Measurements from ENCODE around the gene CACNB4. TPM values are rescaled to one million over a fixed set of nuclear protein-coding genes. Genes with fewer than 3 reads are reported as not detected.

The CACNB4 gene
- total RNA-seq, 1 donor from 2014 or later: 3.4 TPM

DNA sequence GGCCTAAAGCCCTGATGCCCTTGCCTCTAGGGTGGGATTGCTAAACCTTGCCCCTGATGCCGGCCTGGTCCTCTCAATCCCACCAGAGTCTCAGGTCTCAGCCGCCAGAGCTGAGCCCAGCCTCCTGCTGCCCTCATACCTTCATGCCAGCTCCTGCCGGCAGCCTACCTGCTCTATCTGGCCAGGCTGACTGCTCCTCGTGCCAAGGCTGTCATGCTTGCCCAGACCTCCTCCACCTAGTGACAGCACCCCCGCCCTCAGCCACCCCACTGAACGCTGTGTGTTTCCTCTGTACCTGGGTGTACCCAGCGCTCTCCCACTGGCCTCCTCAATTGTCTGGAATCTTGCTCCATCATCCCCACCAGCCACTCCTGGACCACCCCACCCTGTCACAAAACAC is 120.1 kb downstream of the CACNB4 start:
- no peak overlapping the region for H3K27ac Mint-ChIP-seq (ENCODE audit: unreplicated experiment)
- H3K4me1 Mint-ChIP-seq (ENCODE audit: unreplicated experiment): peaks cover 8% of the 10 kb centered on the region
- no peaks in the 10 kb centered on the region for H3K36me3 Mint-ChIP-seq (ENCODE audit: unreplicated experiment)
- no peak for DNase-seq (ENCODE audit: extremely low spot score, unreplicated experiment)
- no peak overlapping the region for H3K4me3 Mint-ChIP-seq (ENCODE audit: unreplicated experiment)
- peaks cover 26% of the 10 kb centered on the region for H3K27me3 Mint-ChIP-seq (ENCODE audit: unreplicated experiment)
- TF ChIP-seq, protein P1, sequence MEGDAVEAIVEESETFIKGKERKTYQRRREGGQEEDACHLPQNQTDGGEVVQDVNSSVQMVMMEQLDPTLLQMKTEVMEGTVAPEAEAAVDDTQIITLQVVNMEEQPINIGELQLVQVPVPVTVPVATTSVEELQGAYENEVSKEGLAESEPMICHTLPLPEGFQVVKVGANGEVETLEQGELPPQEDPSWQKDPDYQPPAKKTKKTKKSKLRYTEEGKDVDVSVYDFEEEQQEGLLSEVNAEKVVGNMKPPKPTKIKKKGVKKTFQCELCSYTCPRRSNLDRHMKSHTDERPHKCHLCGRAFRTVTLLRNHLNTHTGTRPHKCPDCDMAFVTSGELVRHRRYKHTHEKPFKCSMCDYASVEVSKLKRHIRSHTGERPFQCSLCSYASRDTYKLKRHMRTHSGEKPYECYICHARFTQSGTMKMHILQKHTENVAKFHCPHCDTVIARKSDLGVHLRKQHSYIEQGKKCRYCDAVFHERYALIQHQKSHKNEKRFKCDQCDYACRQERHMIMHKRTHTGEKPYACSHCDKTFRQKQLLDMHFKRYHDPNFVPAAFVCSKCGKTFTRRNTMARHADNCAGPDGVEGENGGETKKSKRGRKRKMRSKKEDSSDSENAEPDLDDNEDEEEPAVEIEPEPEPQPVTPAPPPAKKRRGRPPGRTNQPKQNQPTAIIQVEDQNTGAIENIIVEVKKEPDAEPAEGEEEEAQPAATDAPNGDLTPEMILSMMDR (IDR thresholded peaks at IDR 0.05): no peak
- H3K9me3 Mint-ChIP-seq (ENCODE audit: unreplicated experiment): no peaks in the 10 kb centered on the region

DNA sequence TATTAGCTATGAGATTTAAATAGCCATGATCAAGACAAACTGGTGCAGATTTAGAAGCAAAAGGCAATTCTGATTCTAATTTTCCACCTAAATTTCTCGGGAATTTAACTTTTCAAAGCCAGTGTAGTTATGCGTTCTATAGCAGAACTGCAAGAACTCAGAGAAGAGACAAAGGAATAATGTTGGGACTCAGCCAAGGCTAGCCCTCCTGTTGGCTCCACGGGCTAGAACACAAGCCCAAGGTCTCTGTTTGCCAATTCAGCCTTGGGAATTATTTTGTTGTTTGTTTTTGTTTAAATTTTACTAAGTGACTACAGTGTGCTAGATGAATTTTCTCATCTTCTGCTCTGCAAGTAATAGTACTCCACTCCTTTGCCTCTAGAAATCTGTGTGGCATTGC is 121.2 kb downstream of the CACNB4 start:
- peaks cover 9% of the 10 kb centered on the region for H3K4me1 Mint-ChIP-seq (ENCODE audit: unreplicated experiment)
- no peak overlapping the region for H3K27ac Mint-ChIP-seq (ENCODE audit: unreplicated experiment)
- no peak for DNase-seq (ENCODE audit: extremely low spot score, unreplicated experiment)
- peaks cover 28% of the 10 kb centered on the region for H3K27me3 Mint-ChIP-seq (ENCODE audit: unreplicated experiment)
- no peak overlapping the region for H3K4me3 Mint-ChIP-seq (ENCODE audit: unreplicated experiment)
- H3K9me3 Mint-ChIP-seq (ENCODE audit: unreplicated experiment): no peaks in the 10 kb centered on the region
- TF ChIP-seq, protein P1 (IDR thresholded peaks at IDR 0.05): no peak
- H3K36me3 Mint-ChIP-seq (ENCODE audit: unreplicated experiment): no peaks in the 10 kb centered on the region

DNA sequence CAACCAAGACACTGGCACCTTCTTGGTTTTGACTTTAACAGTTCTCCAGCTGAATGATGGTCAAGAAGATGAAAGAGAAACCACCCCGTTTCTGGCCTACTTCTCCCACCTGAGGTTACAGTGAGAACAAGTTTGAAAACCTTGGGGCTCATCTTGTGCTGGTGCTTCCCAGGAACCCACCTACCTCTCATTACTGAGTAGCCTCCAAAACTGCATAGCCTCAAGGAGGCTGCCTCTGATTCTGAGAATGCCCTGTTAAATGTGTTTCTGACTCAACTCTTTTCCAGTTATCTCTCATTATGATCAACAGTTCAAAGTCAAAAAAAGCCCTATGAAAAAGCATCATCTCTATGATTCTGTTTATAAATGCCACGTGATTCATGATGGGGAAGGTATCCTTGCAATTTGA is 121.9 kb downstream of the CACNB4 start:
- peaks cover 28% of the 10 kb centered on the region for H3K27me3 Mint-ChIP-seq (ENCODE audit: unreplicated experiment)
- H3K9me3 Mint-ChIP-seq (ENCODE audit: unreplicated experiment): no peaks in the 10 kb centered on the region
- H3K4me3 Mint-ChIP-seq (ENCODE audit: unreplicated experiment): no peak overlapping the region
- no peaks in the 10 kb centered on the region for H3K36me3 Mint-ChIP-seq (ENCODE audit: unreplicated experiment)
- TF ChIP-seq, protein P1 (IDR thresholded peaks at IDR 0.05): no peak
- peaks cover 9% of the 10 kb centered on the region for H3K4me1 Mint-ChIP-seq (ENCODE audit: unreplicated experiment)
- no peak for DNase-seq (ENCODE audit: extremely low spot score, unreplicated experiment)
- no peak overlapping the region for H3K27ac Mint-ChIP-seq (ENCODE audit: unreplicated experiment)

DNA sequence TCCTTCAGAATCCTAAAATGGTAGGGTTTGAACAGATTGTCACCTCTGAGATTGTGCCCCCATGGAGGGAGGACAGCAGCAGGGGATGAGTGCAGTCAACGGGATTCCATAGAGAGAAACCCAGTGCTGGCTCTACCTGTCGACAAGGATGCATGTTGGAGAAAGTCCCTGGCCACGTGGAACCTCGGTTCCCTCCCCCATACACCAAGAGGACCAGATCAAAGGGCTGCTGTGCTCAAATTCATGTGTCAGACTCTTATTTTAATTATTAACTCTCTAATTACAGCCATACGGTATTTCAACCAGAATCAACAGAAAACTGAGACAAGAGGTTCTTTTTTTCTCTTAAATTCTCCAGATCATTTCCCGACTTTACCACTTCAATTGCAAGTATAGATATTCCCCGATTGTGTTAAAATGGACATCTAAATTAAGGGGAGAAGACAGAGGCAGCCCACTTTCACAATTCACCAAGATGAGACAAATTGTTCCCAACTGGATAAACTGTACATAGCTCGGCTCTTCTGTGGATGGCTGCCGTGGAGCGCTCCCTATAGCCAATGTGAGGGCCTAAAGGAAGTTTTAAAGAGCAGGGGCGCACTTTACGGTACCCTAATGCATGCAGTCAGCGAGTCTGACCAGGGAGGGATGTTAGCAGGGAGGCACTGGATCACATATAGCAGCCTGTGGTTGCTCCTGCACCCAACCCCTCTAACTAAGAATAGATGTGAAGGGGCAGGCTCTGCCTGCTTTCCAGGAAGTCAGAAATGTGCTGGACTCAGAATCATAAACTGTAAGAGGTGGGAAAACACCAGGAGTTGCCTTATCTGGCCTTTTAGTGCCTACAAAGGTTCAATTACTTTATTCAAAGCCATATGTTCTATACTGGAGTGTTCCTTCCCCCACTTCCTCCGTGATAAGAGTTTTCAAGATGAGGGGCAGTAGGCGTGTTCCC is 123.1 kb downstream of the CACNB4 start:
- TF ChIP-seq, protein P1 (IDR thresholded peaks at IDR 0.05): no peak
- Mint-ChIP-seq H3K4me1 (ENCODE audit: unreplicated experiment) (peaks cover 9% of the 10 kb centered on the region), H3K27ac (ENCODE audit: unreplicated experiment) (no peak overlapping the region), H3K4me3 (ENCODE audit: unreplicated experiment) (no peak overlapping the region), H3K36me3 (ENCODE audit: unreplicated experiment) (no peaks in the 10 kb centered on the region), H3K27me3 (ENCODE audit: unreplicated experiment) (peaks cover 26% of the 10 kb centered on the region), H3K9me3 (ENCODE audit: unreplicated experiment) (no peaks in the 10 kb centered on the region)
- no peak for DNase-seq (ENCODE audit: extremely low spot score, unreplicated experiment)

DNA sequence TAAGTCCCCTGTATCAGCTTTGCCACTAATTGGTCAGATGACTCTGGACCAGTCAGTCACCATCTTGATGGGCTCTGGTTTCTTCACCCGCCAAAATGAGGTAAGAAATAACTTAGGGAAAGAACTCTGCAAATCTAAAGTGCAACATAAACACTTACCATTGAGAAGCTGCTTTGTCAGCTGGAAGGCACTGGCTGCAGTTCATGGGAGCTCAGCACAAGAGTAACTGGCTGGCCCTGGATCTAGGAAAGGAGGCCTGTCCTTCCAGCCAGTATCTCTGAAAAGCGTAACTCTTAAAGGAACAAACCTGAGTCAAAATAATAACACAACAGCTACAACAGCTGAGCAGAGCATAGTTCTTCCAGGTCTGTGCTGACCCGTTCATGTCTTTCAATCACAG is 123.9 kb downstream of the CACNB4 start:
- Mint-ChIP-seq H3K27me3 (ENCODE audit: unreplicated experiment) (peaks cover 26% of the 10 kb centered on the region), H3K27ac (ENCODE audit: unreplicated experiment) (no peak overlapping the region), H3K36me3 (ENCODE audit: unreplicated experiment) (no peaks in the 10 kb centered on the region), H3K4me1 (ENCODE audit: unreplicated experiment) (peaks cover 9% of the 10 kb centered on the region), H3K9me3 (ENCODE audit: unreplicated experiment) (no peaks in the 10 kb centered on the region), H3K4me3 (ENCODE audit: unreplicated experiment) (no peak overlapping the region)
- no peak for DNase-seq (ENCODE audit: extremely low spot score, unreplicated experiment)
- TF ChIP-seq, protein P1 (IDR thresholded peaks at IDR 0.05): no peak

Measured in osteocyte (in vitro differentiated cells).